HEK293T (cell line): ENCODE results near the gene KHK.

ENCODE experiments used
- CTCF ChIA-PET: fragments of 350-600 bp; formaldehyde crosslinking; extraction: SDS; loops from one replicate; lab custom pipeline; 2021; ENCODE audit warnings: antibody characterized with exemption, inconsistent platforms; lab: Yijun Ruan, JAX
- POLR2A ChIA-PET: fragments of 350-600 bp; formaldehyde crosslinking; extraction: SDS; loops from one replicate; lab custom pipeline; 2020; ENCODE audit warnings: antibody characterized with exemption, inconsistent platforms; lab: Yijun Ruan, JAX
- DNase-seq: peaks from one replicate; pipeline ENCODE4 v3.0.0; 2012; ENCODE audit warnings: mixed read lengths; ENCODE audit errors: extremely low spot score
- ARNT ChIP-seq: fragments of 450-650 bp; IDR thresholded peaks from 2 replicates; pipeline ENCODE4 v1.6.1; 2017; ENCODE audit warnings: mild to moderate bottlenecking
- BHLHE40 ChIP-seq: fragments of 450-650 bp; IDR thresholded peaks from 2 replicates; pipeline ENCODE4 v1.6.1; 2016; ENCODE audit warnings: mild to moderate bottlenecking, moderate library complexity, borderline replicate concordance
- CTBP1 ChIP-seq: fragments of 450-650 bp; IDR thresholded peaks from 2 replicates; pipeline ENCODE4 v1.6.1; 2016; ENCODE audit warnings: borderline replicate concordance
- ELF4 ChIP-seq: fragments of 450-650 bp; IDR thresholded peaks from 2 replicates; pipeline ENCODE4 v1.6.1; 2017; ENCODE audit warnings: antibody characterized with exemption
- FOXA1 ChIP-seq: fragments of 450-650 bp; IDR thresholded peaks from 2 replicates; pipeline ENCODE4 v1.6.1; 2016; ENCODE audit warnings: mild to moderate bottlenecking
- FOXK2 ChIP-seq: fragments of 450-650 bp; IDR thresholded peaks from 2 replicates; pipeline ENCODE4 v1.6.1; 2016; ENCODE audit warnings: mild to moderate bottlenecking
- FOXM1 ChIP-seq: fragments of 450-650 bp; IDR thresholded peaks from 2 replicates; pipeline ENCODE4 v1.6.1; 2017; ENCODE audit warnings: mild to moderate bottlenecking, borderline replicate concordance
- HDGF ChIP-seq: fragments of 450-650 bp; IDR thresholded peaks from 2 replicates; pipeline ENCODE4 v1.6.1; 2017; ENCODE audit warnings: antibody characterized with exemption, borderline replicate concordance
- L3MBTL2 ChIP-seq: fragments of 450-650 bp; conservative IDR thresholded peaks from 2 replicates; pipeline ENCODE4 v1.6.1; 2016; ENCODE audit warnings: mild to moderate bottlenecking
- LEF1 ChIP-seq: fragments of 450-650 bp; IDR thresholded peaks from 2 replicates; pipeline ENCODE4 v1.6.1; 2017; ENCODE audit warnings: mild to moderate bottlenecking, borderline replicate concordance
- NFRKB ChIP-seq: fragments of 450-650 bp; IDR thresholded peaks from 2 replicates; pipeline ENCODE4 v1.6.1; 2016; ENCODE audit warnings: mild to moderate bottlenecking, moderate library complexity
- PKNOX1 ChIP-seq: fragments of 450-650 bp; IDR thresholded peaks from 2 replicates; pipeline ENCODE4 v1.6.1; 2016
- SP1 ChIP-seq: fragments of 450-650 bp; IDR thresholded peaks from 2 replicates; pipeline ENCODE4 v1.6.1; 2017
- SUZ12 ChIP-seq: fragments of 450-650 bp; IDR thresholded peaks from 2 replicates; pipeline ENCODE4 v1.6.1; 2016; ENCODE audit warnings: mild to moderate bottlenecking
- TARDBP ChIP-seq: fragments of 450-650 bp; IDR thresholded peaks from 2 replicates; pipeline ENCODE4 v1.6.1; 2016
- ZNF384 ChIP-seq: fragments of 450-650 bp; IDR thresholded peaks from 2 replicates; pipeline ENCODE4 v1.6.1; 2016

Gene KHK

DNA sequence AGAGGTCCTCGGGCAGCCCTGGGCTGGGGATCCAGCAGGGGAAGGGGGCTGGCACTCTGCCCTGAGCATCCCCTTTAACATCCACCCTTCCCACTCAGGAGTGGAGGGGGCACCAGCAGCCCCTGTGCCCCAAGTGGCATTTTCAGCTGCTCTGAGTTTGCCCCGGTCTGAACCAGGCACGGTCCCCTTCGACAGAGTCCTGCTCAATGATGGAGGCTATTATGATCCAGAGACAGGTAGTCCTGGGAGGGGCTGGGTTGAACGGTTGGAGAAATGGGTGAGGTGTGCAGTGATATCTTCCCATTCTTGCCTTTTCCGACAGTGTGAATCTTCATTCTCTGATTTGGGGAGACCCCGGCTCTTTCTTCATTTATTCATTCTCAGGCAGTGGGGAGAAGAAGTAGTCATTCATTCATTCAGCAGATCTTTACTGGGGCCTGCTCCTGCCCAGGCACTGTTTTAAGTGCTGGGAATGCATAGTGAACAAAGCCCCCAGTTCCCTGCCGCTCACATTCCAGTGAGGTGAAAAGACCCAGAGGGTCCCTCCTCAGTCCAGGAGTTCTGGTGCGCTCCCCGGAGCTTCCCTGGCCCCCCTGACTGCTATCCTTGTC lies 1.4 kb upstream of the KHK start:
- TF ChIP-seq L3MBTL2 = no peak
- TF ChIP-seq LEF1 = no peak
- no peak for TF ChIP-seq HDGF
- TF ChIP-seq FOXA1 = no peak
- ChIA-PET POLR2A (interaction anchor here (0.6 to 7.4 kb wide), 5 partner anchors 13 to 123 kb away, joined by 3 to 76 read pairs (median 5); partner anchors contain the start of genes ABHD1, AGBL5 and OST4), CTCF (interaction anchor here (0.6 to 1.4 kb wide), 5 partner anchors 12 to 130 kb away, joined by 3 to 6 read pairs (median 5); partner anchors contain the start of gene AGBL5)
- DNase-seq = no peak

- peak; percentile 35 for DNase-seq
- POLR2A ChIA-PET = interaction anchor here (0.6 to 7.4 kb wide), 7 partner anchors 11 to 126 kb away, joined by 3 to 76 read pairs (median 5); partner anchors contain the start of genes ABHD1, AGBL5, ATRAID and OST4
- CTCF ChIA-PET = interaction anchor here (0.6 to 1.4 kb wide), 5 partner anchors 11 to 131 kb away, joined by 3 to 6 read pairs (median 5); partner anchors contain the start of gene AGBL5
- no peak for TF ChIP-seq FOXM1
- no peak for TF ChIP-seq TARDBP
- no peak for TF ChIP-seq FOXK2
- TF ChIP-seq L3MBTL2 = peak; percentile 10
Observed at GRCh38 chr2:27085673-27086089, 891 bp upstream of the KHK start.

- ChIA-PET POLR2A (interaction anchor here (0.6 to 7.4 kb wide), 10 partner anchors 9 to 217 kb away, joined by 3 to 76 read pairs (median 6); partner anchors contain the start of genes ABHD1, AGBL5, ATRAID and OST4), CTCF (interaction anchor here (0.9 to 1.8 kb wide), 5 partner anchors 13 to 105 kb away, joined by 3 to 6 read pairs (median 3); partner anchors contain the start of gene AGBL5)
- peak; percentile 98 for DNase-seq
- TF ChIP-seq HDGF (no peak), NFRKB (no peak), ARNT (peak; percentile 47; the same call in 1 of the 2 replicates), L3MBTL2 (peak; percentile 63), PKNOX1 (no peak), ZNF384 (no peak)
Observed at GRCh38 chr2:27086090-27086723, 365 bp upstream of the KHK start.

DNA sequence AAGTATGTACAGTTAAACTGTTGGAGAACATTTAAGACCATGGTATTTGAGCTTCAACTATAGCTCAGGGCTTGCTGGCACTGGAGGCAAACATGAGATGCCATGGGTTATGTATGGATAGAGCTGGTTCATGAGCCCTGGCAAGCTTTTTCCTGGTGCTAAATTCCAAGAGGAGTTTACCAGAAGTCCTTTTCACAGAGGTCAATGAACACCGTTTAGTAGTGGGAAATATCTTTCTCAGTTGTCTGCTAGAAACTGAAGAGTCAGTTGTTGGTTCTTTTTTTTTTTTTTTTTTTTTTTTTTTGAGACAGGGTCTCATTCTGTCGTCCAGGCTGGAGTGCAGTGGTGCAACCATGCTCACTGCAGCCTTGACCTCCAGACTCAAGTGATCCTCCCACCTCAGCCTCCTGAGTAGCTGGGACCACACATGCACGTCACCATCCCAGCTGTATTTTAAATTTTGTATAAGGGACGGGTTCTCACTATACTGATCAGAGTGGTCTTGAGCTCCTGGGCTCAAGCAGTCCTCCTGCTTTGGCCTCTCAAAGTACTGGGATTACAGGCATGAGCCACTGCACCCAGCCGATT lies 1.3 kb downstream of the KHK start:
- POLR2A ChIA-PET = interaction anchor here (0.9 to 5.2 kb wide), 6 partner anchors 9 to 215 kb away, joined by 3 to 37 read pairs (median 8); partner anchors contain the start of genes ABHD1, AGBL5 and OST4
- DNase-seq = no peak
- CTCF ChIA-PET = interaction anchor here (0.6 to 1.8 kb wide), 7 partner anchors 12 to 216 kb away, joined by 3 to 6 read pairs (median 3); partner anchors contain the start of gene ABHD1
- TF ChIP-seq L3MBTL2 = no peak
- TF ChIP-seq NFRKB = no peak
- no peak for TF ChIP-seq FOXK2
- TF ChIP-seq CTBP1 = no peak
- TF ChIP-seq BHLHE40 = no peak
- TF ChIP-seq FOXM1 = no peak
- TF ChIP-seq FOXA1 = no peak
- no peak for TF ChIP-seq TARDBP
- no peak for TF ChIP-seq PKNOX1
- no peak for TF ChIP-seq LEF1
- no peak for TF ChIP-seq ZNF384
- no peak for TF ChIP-seq SUZ12
- TF ChIP-seq HDGF = no peak
- no peak for TF ChIP-seq ARNT
- TF ChIP-seq ELF4 = no peak
- no peak for TF ChIP-seq SP1

GRCh38 chr2:27088634-27089033 lies 2.1 kb downstream of the KHK start:
- POLR2A ChIA-PET = interaction anchor here (0.9 to 5.2 kb wide), 2 partner anchors 38 to 175 kb away, joined by 3 to 37 read pairs; partner anchors contain the start of gene AGBL5

More at GRCh38 chr2:27088634-27089033, 2.1 kb downstream of the KHK start:
- no peak for DNase-seq
- CTCF ChIA-PET = interaction anchor here (0.6 to 0.9 kb wide), 5 partner anchors 16 to 215 kb away, joined by 3 to 4 read pairs (median 3); partner anchors contain the start of gene ABHD1
- TF ChIP-seq NFRKB = no peak
- no peak for TF ChIP-seq BHLHE40
- TF ChIP-seq SUZ12 = no peak
- no peak for TF ChIP-seq ARNT
- TF ChIP-seq FOXM1 = no peak
- no peak for TF ChIP-seq TARDBP
- TF ChIP-seq FOXA1 = no peak
- no peak for TF ChIP-seq CTBP1
- TF ChIP-seq FOXK2 = no peak
- no peak for TF ChIP-seq LEF1
- no peak for TF ChIP-seq ELF4
- TF ChIP-seq HDGF = no peak
- TF ChIP-seq SP1 = no peak
- no peak for TF ChIP-seq ZNF384
- TF ChIP-seq L3MBTL2 = no peak
- TF ChIP-seq PKNOX1 = no peak
